HG02981 (cell line): ENCODE results near the gene DISP3.

Source experiments
- ATAC-seq: cut with Tn5 transposase; IDR thresholded peaks from one replicate; pipeline ENCODE4 v1.9.1; 2021; ENCODE audit warnings: mild to moderate bottlenecking, moderate library complexity; ENCODE audit not compliant: unreplicated experiment

The DISP3 gene

GRCh38 chr1:11538886-11539285 lies 59.9 kb downstream of the DISP3 start:
- no peak for ATAC-seq

- no peak for ATAC-seq
Observed at GRCh38 chr1:11539850-11540772, 61.2 kb downstream of the DISP3 start.

- no peak for ATAC-seq
Observed at GRCh38 chr1:11540773-11541160, 61.8 kb downstream of the DISP3 start.

- ATAC-seq: no peak
Observed at GRCh38 chr1:11541236-11541635, 62.3 kb downstream of the DISP3 start.

GRCh38 chr1:11541956-11542355 lies 63.0 kb downstream of the DISP3 start:
- no peak for ATAC-seq

GRCh38 chr1:11543392-11543791 lies 64.4 kb downstream of the DISP3 start:
- ATAC-seq: no peak

- ATAC-seq: no peak
Observed at GRCh38 chr1:11543796-11544195, 64.8 kb downstream of the DISP3 start.

- ATAC-seq: no peak
Observed at GRCh38 chr1:11546456-11546855, 67.5 kb downstream of the DISP3 start.

- ATAC-seq: no peak
Observed at GRCh38 chr1:11550664-11551283, 71.8 kb downstream of the DISP3 start.

- no peak for ATAC-seq
Observed at GRCh38 chr1:11558276-11558675, 79.3 kb downstream of the DISP3 start.

GRCh38 chr1:11558871-11559590 lies 80.1 kb downstream of the DISP3 start:
- ATAC-seq: no peak

GRCh38 chr1:11559591-11559970 lies 80.6 kb downstream of the DISP3 start:
- no peak for ATAC-seq

GRCh38 chr1:11560061-11560460 lies 81.1 kb downstream of the DISP3 start:
- ATAC-seq: no peak

GRCh38 chr1:11561740-11562139 lies 82.8 kb downstream of the DISP3 start:
- ATAC-seq: no peak

GRCh38 chr1:11562664-11563063 lies 83.7 kb downstream of the DISP3 start:
- no peak for ATAC-seq

GRCh38 chr1:11563560-11564069 lies 84.7 kb downstream of the DISP3 start:
- ATAC-seq: no peak

- no peak for ATAC-seq
Observed at GRCh38 chr1:11564237-11564636, 85.3 kb downstream of the DISP3 start.

GRCh38 chr1:11566042-11566850 lies 87.3 kb downstream of the DISP3 start:
- ATAC-seq: no peak

- ATAC-seq: no peak
Observed at GRCh38 chr1:11567244-11568065, 88.5 kb downstream of the DISP3 start.

GRCh38 chr1:11568687-11569086 lies 89.7 kb downstream of the DISP3 start:
- no peak for ATAC-seq
